Measurements from ENCODE around the gene COG7. TPM values are rescaled to one million over a fixed set of nuclear protein-coding genes. Genes with fewer than 3 reads are reported as not detected.

COG7 gene
- total RNA-seq, 4 donors from 2014 or later = 21.6 to 35.7 (median 24.8) TPM

DNA sequence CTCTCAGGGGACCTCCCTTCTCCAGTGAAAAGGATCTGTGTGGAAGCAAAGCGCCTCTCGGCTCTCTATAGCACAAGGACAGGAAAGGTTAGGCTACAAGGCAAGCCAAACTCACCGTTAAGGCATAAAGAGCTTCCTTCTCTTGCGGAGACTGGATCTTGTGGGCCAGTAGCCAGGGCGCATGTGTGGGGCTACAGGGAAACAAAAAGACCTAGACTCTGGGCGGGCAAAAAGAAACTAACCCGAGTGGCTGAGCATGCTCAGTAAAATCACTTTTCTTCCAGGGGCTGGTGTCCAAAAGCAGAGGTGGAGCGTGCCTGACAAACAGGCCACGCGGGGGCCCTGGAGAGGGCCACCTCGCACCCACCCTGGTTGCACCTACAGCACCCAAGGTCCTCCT, 41.2 kb upstream of the COG7 start:
- Histone ChIP-seq H3K27me3 (no peaks in the 10 kb centered on the region), H3K4me3 (no peak overlapping the region), H3K27ac (no peak overlapping the region), H3K36me3 (peaks cover 0 to 69% (median 36%) of the 10 kb centered on the region in 3 donors), H3K4me1 (peaks cover 0 to 32% (median 6%) of the 10 kb centered on the region in 4 donors), H3K9me3 (no peaks in the 10 kb centered on the region)
- no peak for TF ChIP-seq POLR2A (IDR thresholded peaks at IDR 0.05)
- no peak for DNase-seq (ENCODE audit: low spot score in 2 of 2)
- 91% methylated on average over 11 of the region's 11 CpGs for WGBS, 2 donors

- no peaks in the 10 kb centered on the region for H3K9me3 ChIP-seq
- H3K27me3 ChIP-seq = no peaks in the 10 kb centered on the region
- H3K4me3 ChIP-seq = no peak overlapping the region
- WGBS, 2 donors = 76 to 77% methylated on average over 14 of the region's 14 CpGs
- no peak for TF ChIP-seq POLR2A (IDR thresholded peaks at IDR 0.05)
- TF ChIP-seq EP300 (IDR thresholded peaks at IDR 0.05) = no peak
- TF ChIP-seq, protein P1, sequence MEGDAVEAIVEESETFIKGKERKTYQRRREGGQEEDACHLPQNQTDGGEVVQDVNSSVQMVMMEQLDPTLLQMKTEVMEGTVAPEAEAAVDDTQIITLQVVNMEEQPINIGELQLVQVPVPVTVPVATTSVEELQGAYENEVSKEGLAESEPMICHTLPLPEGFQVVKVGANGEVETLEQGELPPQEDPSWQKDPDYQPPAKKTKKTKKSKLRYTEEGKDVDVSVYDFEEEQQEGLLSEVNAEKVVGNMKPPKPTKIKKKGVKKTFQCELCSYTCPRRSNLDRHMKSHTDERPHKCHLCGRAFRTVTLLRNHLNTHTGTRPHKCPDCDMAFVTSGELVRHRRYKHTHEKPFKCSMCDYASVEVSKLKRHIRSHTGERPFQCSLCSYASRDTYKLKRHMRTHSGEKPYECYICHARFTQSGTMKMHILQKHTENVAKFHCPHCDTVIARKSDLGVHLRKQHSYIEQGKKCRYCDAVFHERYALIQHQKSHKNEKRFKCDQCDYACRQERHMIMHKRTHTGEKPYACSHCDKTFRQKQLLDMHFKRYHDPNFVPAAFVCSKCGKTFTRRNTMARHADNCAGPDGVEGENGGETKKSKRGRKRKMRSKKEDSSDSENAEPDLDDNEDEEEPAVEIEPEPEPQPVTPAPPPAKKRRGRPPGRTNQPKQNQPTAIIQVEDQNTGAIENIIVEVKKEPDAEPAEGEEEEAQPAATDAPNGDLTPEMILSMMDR (IDR thresholded peaks at IDR 0.05) = no peak
- H3K4me1 ChIP-seq = peaks cover 0 to 10% (median 0%) of the 10 kb centered on the region in 4 donors
- peaks cover 0 to 93% (median 53%) of the 10 kb centered on the region in 3 donors for H3K36me3 ChIP-seq
- H3K27ac ChIP-seq = no peak overlapping the region
- no peak for DNase-seq (ENCODE audit: low spot score in 2 of 2)
Observed at GRCh38 chr16:23491490-23492391, 38.8 kb upstream of the COG7 start.

DNA sequence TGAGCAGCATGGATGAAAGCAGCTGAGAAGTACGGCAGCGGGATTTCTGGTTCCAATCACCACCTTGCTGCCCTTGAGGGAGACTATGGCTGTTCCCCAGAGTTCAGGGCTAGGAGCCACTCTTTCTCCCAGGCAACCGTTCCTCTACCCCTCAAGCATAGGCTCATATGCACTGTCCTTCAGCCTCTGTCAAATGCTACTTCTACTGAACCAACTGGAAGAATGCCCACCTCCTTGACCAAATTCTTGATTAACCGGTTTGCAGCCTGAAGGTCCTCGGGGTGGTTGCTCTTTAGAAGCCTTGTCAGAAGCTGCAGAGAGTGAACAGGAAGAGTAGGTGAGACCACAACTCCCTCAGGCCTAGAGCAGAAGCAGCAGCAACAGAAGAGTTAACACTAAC, 33.5 kb upstream of the COG7 start:
- H3K9me3 ChIP-seq = no peaks in the 10 kb centered on the region
- no peaks in the 10 kb centered on the region for H3K27me3 ChIP-seq
- H3K36me3 ChIP-seq = peaks cover 4 to 98% (median 63%) of the 10 kb centered on the region in 3 donors
- 91 to 96% methylated on average over 5 of the region's 5 CpGs for WGBS, 2 donors
- H3K27ac ChIP-seq = no peak overlapping the region
- H3K4me1 ChIP-seq = no peaks in the 10 kb centered on the region
- no peak for TF ChIP-seq EP300 (IDR thresholded peaks at IDR 0.05)
- TF ChIP-seq, protein P1 (IDR thresholded peaks at IDR 0.05) = no peak
- no peak for TF ChIP-seq POLR2A (IDR thresholded peaks at IDR 0.05)
- H3K4me3 ChIP-seq = no peak overlapping the region
- DNase-seq (ENCODE audit: low spot score in 2 of 2) = no peak

- Histone ChIP-seq H3K9me3 (no peaks in the 10 kb centered on the region), H3K36me3 (peaks cover 4 to 98% (median 66%) of the 10 kb centered on the region in 3 donors), H3K27me3 (no peaks in the 10 kb centered on the region), H3K27ac (no peak overlapping the region), H3K4me1 (no peaks in the 10 kb centered on the region), H3K4me3 (no peak overlapping the region)
- WGBS, 2 donors = 98 to 99% methylated on average over 8 of the region's 8 CpGs
- TF ChIP-seq, protein P1 (IDR thresholded peaks at IDR 0.05) = no peak
- TF ChIP-seq EP300 (IDR thresholded peaks at IDR 0.05) (no peak), POLR2A (IDR thresholded peaks at IDR 0.05) (no peak)
- DNase-seq (ENCODE audit: low spot score in 2 of 2) = no peak
Observed at GRCh38 chr16:23485841-23486240, 32.9 kb upstream of the COG7 start.

DNA sequence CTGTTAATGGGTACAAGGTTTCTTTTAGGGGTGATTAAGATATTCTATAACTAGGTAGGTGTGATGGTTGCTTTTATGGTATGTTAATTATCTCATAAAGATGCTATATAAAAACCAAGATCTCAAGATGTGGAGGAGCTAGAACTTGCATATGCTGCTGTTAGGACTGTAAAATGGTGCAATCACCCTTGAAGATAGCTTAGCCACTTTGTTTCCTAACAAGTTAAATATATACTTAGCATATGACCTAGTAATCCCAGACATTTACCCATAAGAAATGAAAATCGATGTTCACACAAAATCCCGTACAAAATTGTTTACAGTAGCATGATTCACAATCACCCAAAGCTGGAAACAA, 32.2 kb upstream of the COG7 start:
- Histone ChIP-seq H3K27ac (no peak overlapping the region), H3K27me3 (no peaks in the 10 kb centered on the region), H3K4me3 (no peak overlapping the region), H3K36me3 (peaks cover 4 to 98% (median 64%) of the 10 kb centered on the region in 3 donors), H3K9me3 (no peaks in the 10 kb centered on the region), H3K4me1 (no peaks in the 10 kb centered on the region)
- no peak for TF ChIP-seq EP300 (IDR thresholded peaks at IDR 0.05)
- TF ChIP-seq POLR2A (IDR thresholded peaks at IDR 0.05) = no peak
- TF ChIP-seq, protein P1 (IDR thresholded peaks at IDR 0.05) = no peak
- DNase-seq (ENCODE audit: low spot score in 2 of 2) = no peak
- 95 to 96% methylated on average over 2 of the region's 2 CpGs for WGBS, 2 donors
